NCI-H510A (cell line): ENCODE measurements around the gene ADAMTS2.

Experiments
- DNase-seq: peaks from one replicate; lab custom pipeline; 2025; lab: John Stamatoyannopoulos, UW

The ADAMTS2 gene

DNA sequence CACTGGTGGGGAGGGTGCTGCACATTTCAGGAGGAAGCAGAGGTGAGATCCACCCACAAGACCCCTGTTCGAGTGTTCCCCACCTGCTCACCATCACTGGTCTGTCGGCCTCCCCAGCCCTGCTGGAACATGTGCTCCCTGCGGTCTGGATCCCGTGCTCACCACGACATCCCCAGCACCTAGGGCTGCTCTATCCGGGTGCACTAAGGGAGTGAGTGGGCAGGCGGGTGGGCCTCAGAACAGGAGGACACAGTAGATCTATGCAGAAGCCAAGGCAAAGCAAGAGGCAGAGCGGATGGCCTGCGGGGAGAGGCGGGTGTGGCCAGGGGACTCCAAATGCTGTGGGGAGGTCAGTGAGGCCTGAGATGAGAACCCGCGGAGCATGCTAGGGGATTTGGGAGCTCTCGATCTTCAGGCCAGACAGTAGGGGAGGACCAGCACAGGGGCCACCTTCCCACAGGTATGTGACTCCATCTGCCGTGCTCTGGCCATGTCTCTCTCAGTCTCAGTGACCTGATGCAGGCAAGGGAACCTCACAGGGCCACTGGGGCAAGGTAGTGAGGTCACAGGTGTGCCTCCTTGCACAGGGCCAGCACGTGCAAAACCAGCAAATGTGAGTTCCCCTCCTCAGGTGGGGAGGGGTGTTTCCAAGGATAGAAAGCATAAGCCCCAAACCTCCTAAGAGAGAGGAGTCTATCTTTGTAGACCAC lies 150.9 kb downstream of the ADAMTS2 start:
- no peak for DNase-seq

DNA sequence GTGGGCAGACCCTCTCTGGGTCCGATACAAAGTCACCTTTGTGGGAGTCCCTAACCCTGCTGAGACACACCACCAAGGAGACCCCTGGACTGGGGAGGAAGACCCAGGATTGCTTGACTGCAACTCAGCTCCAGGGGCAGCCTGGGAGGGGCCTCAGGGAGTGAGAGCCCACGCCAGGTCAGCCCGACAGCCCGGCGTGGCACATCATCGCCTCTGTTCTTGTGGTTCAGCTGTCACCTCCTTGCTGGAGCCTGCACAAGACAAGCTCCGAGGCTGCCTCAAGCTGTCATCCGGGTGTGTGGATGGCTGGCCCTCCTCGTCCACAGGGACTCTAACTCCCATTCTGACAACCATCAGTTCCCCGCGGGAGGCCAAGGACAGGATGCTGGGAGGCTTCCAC lies 151.5 kb downstream of the ADAMTS2 start:
- DNase-seq: no peak

DNA sequence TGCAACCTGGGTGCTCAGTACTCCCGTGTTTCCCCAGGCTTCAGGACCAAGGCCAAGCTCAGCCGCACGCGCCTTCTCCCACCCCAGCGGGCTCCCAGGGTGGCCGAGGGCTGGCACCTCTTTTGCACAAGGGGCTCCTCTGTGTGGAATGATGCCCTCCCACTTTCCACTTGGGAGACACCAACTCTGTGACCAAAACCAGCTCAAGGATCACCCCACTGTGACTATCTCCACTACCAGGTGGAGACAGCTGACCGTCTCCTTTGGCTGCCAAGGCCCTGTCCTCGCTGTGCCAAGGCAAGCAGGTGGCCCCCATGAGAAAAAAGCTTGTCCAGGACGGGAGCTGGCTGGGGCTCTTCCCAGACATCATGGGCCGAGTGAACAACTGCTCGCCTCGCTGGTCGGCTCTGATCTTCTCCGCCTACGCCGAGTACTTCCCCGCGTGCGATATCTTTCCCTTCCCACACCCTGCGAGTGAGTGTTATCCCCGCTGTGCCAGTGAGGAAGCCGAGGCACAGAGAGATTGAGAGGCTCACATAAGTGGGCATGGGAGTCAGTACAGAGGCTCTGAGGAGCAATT lies 152.3 kb downstream of the ADAMTS2 start:
- DNase-seq: no peak

DNA sequence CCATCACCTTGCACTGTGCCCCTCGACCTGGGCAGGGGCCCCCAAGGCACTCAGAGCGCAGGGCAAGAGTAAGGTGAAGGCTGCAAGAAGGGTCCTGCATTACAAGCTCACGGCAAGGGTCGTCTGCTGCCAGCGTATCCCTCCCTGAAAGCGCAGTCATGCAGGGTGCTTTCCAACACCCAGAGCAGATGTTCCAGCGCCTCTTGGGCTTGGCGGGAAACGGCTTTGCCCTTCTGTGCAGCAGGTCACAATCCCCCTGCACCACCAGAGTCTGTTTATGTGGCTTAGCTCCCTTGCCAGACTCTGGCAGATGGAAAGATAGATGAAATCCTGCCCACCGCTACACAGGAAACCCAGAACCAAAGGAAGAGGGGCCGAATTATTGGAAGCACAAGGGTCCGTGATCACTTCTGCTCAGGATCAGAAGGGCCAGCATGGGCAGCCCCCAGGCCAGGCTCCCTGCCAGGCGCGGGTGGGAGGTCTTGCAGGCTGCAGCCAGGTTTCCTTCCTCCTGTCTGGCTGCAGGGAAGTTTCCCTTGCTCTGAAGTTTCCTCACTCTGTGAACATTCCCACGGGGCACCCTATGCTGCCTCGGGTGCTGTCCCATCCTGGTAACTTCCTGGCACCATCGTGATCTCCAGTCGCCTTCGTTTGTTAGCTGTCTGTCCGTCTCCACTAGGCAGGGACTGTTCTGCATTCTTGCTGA lies 152.9 kb downstream of the ADAMTS2 start:
- no peak for DNase-seq

DNA sequence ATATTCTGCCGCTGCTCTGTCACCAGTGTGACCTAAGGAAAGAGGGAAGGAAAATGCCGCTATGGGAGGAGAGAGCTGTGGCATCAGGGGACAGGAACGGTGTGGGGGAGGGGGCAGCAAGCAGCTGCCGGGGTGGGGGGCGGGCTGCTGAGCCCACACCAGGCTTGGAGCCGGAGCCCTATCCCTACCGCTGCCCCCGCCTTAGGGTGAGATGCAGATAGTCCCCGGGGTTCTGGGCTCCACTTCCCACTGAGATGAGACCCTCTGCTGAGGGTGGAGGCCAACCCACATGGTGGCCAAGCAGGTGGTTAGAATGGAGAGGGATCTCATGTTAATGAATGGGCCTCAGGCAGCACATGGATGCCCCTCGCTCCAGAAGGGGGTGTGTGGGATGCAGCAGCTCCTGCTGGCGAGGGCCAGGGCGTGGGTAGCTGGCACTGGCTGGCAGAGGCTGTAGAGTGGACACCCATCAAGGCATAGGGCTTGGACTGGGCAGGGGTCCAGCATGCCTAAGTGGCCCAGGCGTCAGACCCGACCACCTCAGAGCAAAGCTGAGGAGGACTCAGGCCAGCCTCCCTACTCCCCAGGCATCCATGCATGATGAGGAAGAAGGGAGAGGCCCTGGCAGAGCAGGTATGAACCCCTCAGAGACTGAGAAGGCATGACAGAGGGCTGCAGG lies 153.6 kb downstream of the ADAMTS2 start:
- no peak for DNase-seq

DNA sequence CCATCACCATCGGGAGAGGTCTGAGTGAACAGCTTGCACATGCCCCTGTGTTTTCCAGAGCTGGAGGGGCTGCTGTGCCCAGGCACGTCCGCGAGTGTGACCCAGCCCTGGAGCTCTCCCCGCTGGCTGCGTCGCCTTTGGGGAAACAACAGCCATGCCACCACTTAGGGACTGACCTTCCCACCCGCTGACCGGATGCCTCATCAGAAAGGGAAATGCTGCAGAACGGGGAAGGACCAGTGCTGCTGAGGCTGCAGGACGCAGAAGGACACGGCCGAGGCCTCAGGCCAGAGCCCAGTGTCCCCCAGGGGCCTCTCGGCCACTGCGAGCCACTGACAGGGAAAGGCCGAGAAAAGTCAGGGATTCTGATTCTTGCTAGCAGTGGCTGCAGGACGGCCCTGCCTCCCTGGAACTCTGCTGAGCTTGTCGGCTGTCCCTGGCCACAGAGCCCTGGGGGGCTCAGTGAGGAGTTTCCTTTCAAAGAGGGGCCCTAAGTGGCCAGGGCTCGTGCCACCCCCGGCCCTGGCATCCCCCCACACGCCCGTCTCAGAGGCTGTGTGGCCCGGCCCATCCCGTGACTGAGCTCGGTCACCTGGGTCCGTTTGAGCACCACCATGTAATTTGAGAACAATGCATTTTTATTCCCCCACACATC lies 154.3 kb downstream of the ADAMTS2 start:
- DNase-seq: no peak

DNA sequence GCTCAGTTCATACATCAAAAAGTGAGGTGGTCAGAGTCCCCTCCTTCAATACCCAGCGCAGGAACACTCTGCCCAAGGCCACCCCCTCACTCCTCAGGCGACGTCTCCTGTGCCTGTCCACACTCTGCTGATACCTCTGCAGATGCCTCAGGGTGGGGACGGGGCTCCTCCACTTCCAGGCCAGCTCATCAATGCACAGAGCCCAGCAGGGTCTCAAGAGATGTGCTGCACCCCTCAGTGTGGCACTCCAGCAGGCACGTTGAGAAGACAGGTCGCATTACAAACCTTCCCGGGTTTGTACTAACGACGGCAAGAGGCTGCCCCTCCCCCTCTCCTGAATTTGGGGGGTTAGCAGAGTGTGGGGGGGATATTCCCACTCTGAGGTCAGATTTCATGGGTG lies 156.6 kb downstream of the ADAMTS2 start:
- no peak for DNase-seq

DNA sequence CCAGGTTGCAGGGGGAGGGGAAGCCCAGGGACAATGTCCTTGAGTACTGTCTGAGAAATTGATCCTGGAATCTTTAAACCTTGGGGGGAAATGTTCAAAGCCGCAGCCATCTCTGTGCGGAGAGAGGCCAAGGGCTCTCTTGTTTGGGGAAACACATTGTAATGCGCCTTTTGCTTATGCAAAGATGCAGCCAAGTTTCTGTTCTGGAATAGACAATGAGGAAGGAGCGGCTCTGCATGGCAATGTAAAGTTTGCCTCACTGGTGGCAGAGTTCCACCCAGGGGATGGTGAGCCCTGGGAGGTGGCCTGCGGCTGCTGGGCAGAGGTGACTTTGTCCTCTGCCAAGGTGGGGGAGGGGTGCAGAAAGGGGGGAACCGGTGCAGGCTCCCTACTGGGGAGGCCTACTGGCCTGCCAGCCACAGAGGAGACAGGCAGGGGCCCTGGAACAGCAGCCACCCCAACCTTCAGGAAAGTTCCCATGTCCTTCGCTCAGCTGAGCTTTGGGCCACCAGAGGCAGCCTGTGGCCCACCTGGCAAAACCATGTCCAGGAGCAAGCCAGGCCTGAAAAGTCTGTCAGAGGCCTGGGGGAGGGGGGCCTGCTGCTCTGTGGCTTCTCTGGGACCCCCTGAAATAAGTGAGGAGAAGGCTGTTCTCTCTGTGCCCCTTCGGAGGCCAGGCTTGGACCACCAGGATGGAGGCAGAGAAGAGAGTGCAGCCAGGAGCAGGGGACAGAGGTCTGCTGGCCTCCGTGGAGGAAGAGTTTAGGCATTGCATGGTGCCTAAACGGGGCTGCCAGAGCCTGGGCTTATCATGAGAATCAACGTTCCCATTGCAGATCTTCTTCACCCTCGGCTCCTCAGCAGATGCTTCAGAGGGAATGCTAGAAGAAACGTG lies 157.3 kb downstream of the ADAMTS2 start:
- no peak for DNase-seq

DNA sequence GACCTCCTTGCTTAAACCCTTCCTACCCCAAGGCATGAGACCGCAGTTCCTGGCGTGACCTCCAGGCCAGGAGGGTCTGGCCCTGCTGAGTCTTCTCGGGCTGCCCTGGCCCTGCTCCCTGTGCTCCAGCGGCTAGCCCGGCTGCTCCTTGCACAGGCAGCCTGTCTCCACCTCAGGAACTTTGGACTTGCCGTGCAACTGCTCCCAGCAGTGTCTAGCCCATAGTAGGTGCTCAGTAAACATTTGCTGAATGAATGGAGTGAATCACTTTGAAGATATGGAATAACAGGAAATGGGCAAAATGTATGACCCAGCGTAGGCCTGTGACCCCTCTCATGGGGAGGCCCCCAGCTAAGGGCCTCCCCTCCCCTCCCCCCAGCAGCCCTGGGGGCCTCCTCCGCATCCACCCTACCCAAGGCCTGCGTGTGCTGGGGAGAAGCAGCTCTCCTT lies 158.0 kb downstream of the ADAMTS2 start:
- DNase-seq: no peak

DNA sequence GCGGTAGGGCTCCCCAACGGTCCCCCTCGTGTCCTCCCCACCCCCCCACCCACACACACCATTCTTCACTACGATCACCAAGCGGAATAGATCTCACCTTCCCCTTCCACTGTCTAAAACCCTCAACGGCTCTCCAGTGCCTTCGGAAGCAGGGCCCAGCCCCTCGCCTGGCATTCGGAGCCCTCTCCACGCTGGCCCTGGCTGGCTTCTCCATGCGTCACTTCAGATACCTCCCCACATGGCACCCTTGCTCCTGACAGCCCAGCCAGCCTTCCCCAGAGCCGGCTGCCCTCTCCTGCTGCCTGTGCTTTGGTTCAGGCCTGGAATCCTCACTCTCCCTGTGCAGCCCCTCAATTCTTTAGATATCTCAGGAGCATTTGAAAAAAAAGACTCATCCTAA lies 158.5 kb downstream of the ADAMTS2 start:
- DNase-seq: no peak

DNA sequence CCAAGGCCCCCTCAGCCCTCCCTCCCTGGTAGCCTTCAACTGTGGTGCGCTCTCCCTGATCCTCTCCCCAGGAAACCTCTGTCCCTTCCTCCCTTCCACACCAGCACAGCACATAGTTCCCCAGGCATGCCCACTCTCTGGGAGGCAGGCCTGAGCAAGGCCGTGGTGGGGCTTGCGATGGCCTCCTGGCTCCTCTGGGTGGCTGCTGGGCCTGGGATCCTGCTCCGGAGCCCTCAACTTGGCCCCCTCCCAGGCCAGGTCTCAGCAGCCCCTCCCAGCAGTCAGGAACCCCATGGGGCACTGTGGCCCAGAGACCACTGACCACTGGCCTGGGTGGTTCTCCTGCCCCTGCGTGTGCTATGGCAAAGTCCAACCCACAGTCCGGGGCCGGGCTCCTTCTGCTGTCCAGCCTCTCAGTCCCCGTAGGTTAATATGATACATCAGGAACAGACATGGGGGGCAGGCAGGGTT lies 159.3 kb downstream of the ADAMTS2 start:
- no peak for DNase-seq

DNA sequence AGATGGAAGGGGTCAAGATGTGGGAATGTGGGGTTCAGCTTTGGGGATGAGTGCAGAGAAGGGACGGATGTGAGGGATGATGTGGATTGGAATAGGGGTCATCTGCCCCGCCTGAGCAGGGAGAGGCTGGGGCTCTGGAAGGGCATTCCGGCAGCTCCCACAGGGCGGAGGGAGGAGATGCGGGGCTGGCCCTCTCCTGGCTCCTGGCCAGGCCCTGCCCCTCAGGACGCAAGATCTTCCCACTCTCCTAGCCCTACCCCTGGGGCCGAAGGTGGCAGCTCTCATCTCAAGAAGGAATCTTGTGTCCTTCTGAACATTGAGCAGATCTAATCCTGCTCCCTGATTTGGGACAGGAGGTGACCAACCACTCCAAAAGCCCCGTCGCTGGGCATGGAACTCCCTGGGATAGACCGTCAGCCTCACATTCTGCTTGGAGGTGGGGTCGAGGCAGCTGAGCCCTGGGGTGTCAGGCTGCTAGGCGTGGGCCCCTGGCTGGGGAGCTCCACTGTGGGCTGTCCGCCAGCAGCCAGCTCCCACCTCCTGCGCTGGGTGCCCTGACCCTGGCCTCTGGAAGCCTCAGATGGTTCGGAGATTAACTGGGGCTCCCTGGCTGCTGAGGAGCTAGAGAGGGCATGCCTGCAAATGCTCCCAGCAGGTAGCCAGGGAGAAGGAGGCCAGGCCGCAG lies 159.9 kb downstream of the ADAMTS2 start:
- no peak for DNase-seq

DNA sequence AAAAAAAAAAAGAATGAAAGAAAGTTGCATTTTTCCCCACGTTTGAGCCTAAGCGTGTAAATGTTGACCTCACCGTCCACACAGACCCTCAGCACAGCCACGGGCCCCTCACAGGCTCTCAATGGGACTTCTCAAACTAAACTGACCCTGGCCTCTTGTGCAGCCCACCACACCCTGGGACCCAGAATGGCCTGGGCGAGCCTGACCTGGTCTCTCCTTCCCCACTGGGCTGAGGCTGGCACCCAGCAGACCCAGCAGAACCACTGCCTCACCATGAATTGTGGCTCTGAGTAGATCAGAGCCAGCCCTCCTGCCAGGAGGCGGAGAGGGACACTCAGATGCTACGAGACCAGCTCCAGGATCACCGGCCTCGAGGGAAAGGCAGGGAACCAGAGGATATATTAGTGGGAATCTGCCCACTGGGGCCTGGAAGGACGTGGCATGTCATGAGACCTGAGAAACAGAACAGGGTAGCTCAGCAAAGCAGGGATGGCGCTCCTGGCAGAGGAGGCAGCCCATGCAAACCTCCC lies 160.7 kb downstream of the ADAMTS2 start:
- no peak for DNase-seq

DNA sequence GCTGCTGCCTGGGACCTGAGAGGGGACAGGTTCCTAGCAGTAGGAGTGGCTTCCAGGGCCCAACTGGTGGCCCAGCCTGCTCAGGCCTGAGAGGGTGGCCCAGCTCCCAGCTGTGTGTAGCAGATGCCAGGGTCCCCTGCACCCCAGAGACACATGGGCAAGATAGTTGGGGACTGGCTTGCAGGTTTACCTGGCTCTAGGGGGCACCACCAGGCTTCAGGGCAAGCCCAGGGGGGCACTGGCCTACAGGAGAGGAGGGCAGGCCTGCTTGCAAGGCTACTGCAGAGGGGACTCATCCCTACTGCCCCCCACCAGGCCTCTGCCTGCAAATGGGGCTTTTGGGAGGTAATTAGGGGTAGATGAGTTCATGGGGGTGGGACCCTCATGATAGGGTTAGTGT lies 161.8 kb downstream of the ADAMTS2 start:
- DNase-seq: no peak

DNA sequence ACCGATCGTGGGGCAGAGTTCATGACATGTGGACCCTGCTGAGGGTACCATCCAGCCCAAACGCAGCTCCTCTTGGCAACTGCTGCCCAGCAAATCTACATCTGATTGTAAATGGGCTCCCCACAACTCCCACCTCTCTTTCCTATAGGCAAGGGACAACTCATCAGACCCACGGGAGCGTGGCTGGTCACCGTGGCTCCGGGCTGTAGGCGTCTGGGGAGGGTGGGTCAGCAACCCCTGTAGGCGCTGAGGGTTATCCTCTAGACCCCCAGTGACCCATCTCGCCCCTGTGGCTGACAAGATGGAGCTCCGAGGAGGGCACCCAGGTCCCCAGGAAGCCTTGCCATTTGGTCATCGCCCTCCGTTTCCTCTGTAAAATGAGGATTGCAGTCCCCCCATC lies 162.7 kb downstream of the ADAMTS2 start:
- DNase-seq: no peak

DNA sequence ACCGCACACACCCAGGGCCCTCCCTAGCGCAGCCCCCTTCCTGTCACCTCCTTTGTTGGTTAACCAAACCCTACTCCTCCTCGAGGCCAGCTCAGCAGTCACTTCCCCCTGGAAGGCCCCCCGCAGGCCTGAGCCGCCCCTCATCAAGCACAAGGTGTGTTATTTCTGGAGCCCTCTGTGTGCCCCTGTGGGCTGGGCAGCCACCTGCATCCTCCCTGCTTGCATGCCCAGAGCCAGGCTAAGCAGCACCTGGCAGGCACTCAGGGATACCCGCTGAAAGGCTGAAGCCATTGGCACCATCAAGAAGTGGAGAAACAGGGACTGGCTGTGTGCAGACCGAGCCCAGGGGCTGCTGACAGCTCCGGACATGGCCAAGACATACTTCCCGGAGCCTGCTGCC lies 163.3 kb downstream of the ADAMTS2 start:
- DNase-seq: no peak

DNA sequence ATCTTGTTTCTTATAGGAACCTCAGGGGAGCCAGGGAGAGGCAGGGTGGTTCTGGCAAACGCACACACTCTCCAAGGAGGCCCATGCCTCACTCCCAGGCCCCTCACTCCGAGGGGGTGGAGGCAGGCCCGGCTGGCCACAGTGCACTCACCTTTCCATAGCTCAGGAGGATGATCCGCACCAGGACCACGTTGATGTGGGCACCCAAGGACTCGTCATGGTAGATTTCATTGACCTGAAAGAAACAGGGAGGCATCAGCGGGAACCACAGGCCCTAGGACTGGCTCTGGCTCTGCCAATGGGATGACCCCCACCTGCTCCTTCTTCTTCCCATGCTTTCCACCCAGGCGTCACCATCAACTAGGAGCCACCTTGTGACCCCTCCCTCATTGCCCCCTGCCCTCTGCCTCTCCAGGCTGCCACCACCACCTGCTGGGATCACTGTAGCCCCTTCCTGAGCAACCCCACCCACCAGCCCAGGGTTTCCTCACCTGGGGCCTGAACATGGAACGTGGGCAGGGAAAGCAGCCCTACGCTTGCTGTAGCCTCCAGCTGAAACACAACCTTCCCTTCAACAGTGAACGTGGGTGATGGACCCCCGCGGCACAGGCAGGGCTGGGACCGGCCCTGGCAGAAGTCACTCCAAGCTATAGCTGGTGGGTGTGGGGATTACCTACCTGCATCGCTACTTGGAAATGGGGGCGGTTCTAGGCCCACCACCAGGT lies 164.2 kb downstream of the ADAMTS2 start:
- DNase-seq: no peak

DNA sequence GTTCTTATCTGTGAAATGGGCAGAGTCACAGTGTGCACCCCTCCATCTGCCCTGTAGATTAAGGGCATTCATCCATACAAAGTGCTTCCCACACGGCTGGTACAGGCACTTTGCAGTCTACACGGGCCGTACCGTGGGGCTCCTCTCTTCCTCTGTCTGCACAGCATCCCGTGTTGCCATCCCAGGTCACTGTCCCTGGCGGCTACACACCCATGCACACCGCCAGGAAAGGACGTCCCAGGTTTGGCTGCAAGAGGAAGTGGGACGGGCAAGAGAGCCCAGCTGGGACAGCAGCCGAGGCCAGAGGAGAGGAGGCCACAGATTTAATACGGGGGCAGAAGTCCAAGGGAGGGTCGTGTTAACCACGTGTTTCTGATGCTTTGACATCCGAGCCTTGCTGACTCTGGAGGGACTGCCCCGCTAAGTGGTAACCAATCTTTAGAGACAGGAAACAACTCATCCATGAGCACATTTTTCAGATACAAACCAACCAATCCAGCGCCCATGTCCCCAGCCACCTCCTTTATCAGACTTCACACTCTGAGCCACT lies 165.1 kb downstream of the ADAMTS2 start:
- no peak for DNase-seq
